ENCODE data around the gene HCN1.
"Not testable (repeated sequence)": the region's sequence is repeated elsewhere in the genome, so short reads cannot be mapped to it uniquely, and the experiment has no call there.

The HCN1 gene

GRCh38 chr5:45623832-45624231 is 72.3 kb downstream of the HCN1 start:
- TF ChIP-seq CTCF (conservative IDR thresholded peaks at IDR 0.05): no peak
- H3K27ac ChIP-seq: no peak overlapping the region

GRCh38 chr5:45622365-45622764 is 73.8 kb downstream of the HCN1 start:
- no peak overlapping the region for H3K27ac ChIP-seq
- TF ChIP-seq CTCF (conservative IDR thresholded peaks at IDR 0.05): no peak

GRCh38 chr5:45617859-45618416 is 78.2 kb downstream of the HCN1 start:
- no peak for TF ChIP-seq CTCF (conservative IDR thresholded peaks at IDR 0.05)
- H3K27ac ChIP-seq: no peak overlapping the region

- no peak overlapping the region for H3K27ac ChIP-seq
- TF ChIP-seq CTCF (conservative IDR thresholded peaks at IDR 0.05): no peak
Observed at GRCh38 chr5:45609661-45610060, 86.5 kb downstream of the HCN1 start.

- no peak overlapping the region for H3K27ac ChIP-seq
- peak; percentile 60 for TF ChIP-seq CTCF (conservative IDR thresholded peaks at IDR 0.05)
Observed at GRCh38 chr5:45604092-45604491, 92.1 kb downstream of the HCN1 start.

GRCh38 chr5:45601424-45601823 is 94.8 kb downstream of the HCN1 start:
- no peak overlapping the region for H3K27ac ChIP-seq
- TF ChIP-seq CTCF (conservative IDR thresholded peaks at IDR 0.05): no peak

GRCh38 chr5:45596320-45596719 is 99.9 kb downstream of the HCN1 start:
- H3K27ac ChIP-seq: no peak overlapping the region
- TF ChIP-seq CTCF (conservative IDR thresholded peaks at IDR 0.05): no peak

GRCh38 chr5:45586001-45586400 is 110.2 kb downstream of the HCN1 start:
- H3K27ac ChIP-seq: not testable (repeated sequence)
